Caco-2 (cell line): ENCODE results near the gene NPTX1. TPM values are rescaled to one million over a fixed set of nuclear protein-coding genes. Genes with fewer than 3 reads are reported as not detected.

Experiments
- BruUV-seq: library from RNA; stranded (reverse); fragments of 400-500 nt; replicated peaks from 2 replicates; lab custom pipeline; 2021; lab: Mats Ljungman, UMichigan
- CTCF ChIA-PET: fragments of 300-600 bp; sonication (Branson Sonifier 250); formaldehyde crosslinking; loops from one replicate; lab custom pipeline; 2022; ENCODE audit warnings: antibody characterized with exemption; lab: Charles Lee
- POLR2A ChIA-PET: fragments of 300-600 bp; sonication (Branson Sonifier 250); formaldehyde crosslinking; loops from one replicate; lab custom pipeline; 2022; ENCODE audit warnings: antibody characterized with exemption; lab: Charles Lee
- DNase-seq, 2 experiments: peaks; one replicate each; pipeline versions ENCODE4 v3.0.0 to v3.0.0-alpha.2; 2020 to 2022
- H3K27me3 ChIP-seq: replicated peaks from 2 replicates; pipeline ENCODE4 v1.6.0; 2011; ENCODE audit warnings: low read length; ENCODE audit not compliant: control insufficient read depth, insufficient read depth
- H3K36me3 ChIP-seq: 2 replicates; pipeline ENCODE4 v1.5.1; 2011; ENCODE audit warnings: low read length; ENCODE audit not compliant: control insufficient read depth, insufficient read depth
- H3K4me1 ChIP-seq: fragments of 250-450 bp; sonication (Bioruptor Pico); 2 replicates; pipeline ENCODE4 v1.5.1; 2020; ENCODE audit warnings: mild to moderate bottlenecking
- H3K4me3 ChIP-seq: 2 replicates; pipeline ENCODE4 v1.5.1; 2011; ENCODE audit warnings: low read depth, mild to moderate bottlenecking, control low read depth, low read length
- H3K9me3 ChIP-seq: fragments of 250-450 bp; sonication (Bioruptor Pico); 2 replicates; pipeline ENCODE4 v1.5.1; 2020; ENCODE audit warnings: mild to moderate bottlenecking, moderate library complexity
- H3K27ac Mint-ChIP-seq: one replicate; pipeline ENCODE4 v1.8.0; 2022; ENCODE audit warnings: mixed read lengths; ENCODE audit not compliant: unreplicated experiment
- H3K27me3 Mint-ChIP-seq: one replicate; pipeline ENCODE4 v1.8.0; 2022; ENCODE audit warnings: mixed read lengths; ENCODE audit not compliant: insufficient read depth, unreplicated experiment
- H3K36me3 Mint-ChIP-seq: one replicate; pipeline ENCODE4 v1.8.0; 2022; ENCODE audit warnings: mild to moderate bottlenecking, mixed read lengths; ENCODE audit not compliant: insufficient read depth, unreplicated experiment
- H3K4me1 Mint-ChIP-seq: one replicate; pipeline ENCODE4 v1.8.0; 2022; ENCODE audit warnings: low read depth, mixed read lengths; ENCODE audit not compliant: unreplicated experiment
- H3K4me3 Mint-ChIP-seq: one replicate; pipeline ENCODE4 v1.8.0; 2022; ENCODE audit warnings: mild to moderate bottlenecking, moderate library complexity, mixed read lengths; ENCODE audit not compliant: unreplicated experiment
- H3K9me3 Mint-ChIP-seq: one replicate; pipeline ENCODE4 v1.8.0; 2022; ENCODE audit warnings: mixed read lengths; ENCODE audit not compliant: unreplicated experiment
- CTCF ChIP-seq, 2 experiments: fragments of 200-600 bp in 1 of 2; IDR thresholded peaks; 1 replicate in 1 of 2; 2 replicates in 1 of 2; pipeline versions ENCODE4 v1.5.1 to v1.8.0; 2011 to 2022; ENCODE audit warnings: antibody characterized with exemption in 1 of 2, control low read depth in 1 of 2, inconsistent platforms in 1 of 2, low read depth in 1 of 2, low read length in 1 of 2, mild to moderate bottlenecking in 1 of 2, moderate library complexity in 1 of 2; ENCODE audit not compliant: insufficient read depth in 1 of 2, severe bottlenecking in 1 of 2, unreplicated experiment in 1 of 2
- intact Hi-C: fragments of 100-400 bp; cut with micrococcal nuclease; formaldehyde crosslinking; loops from one replicate; pipeline ENCODE4 v1.10.0; 2022; ENCODE audit not compliant: unreplicated experiment
- total RNA-seq: library from RNA; stranded (reverse); gene quantifications from 2 replicates; pipeline ENCODE4 v1.2.3, GENCODE V29; 2022

The NPTX1 gene
- total RNA-seq, 1 experiment from 2014 or later: 0.57 TPM

- H3K9me3 ChIP-seq: no peaks in the 10 kb centered on the region
- Mint-ChIP-seq H3K4me1 (no peaks in the 10 kb centered on the region), H3K27ac (no peak overlapping the region)
These were observed 30.7 kb downstream of the NPTX1 start for GRCh38 chr17:80445726-80446110.

GRCh38 chr17:80445007-80445725 is 31.2 kb downstream of the NPTX1 start:
- Histone ChIP-seq H3K36me3 (no peaks in the 10 kb centered on the region), H3K4me1 (no peaks in the 10 kb centered on the region), H3K9me3 (no peaks in the 10 kb centered on the region), H3K27me3 (no peaks in the 10 kb centered on the region; the same call in none of the 2 replicates), H3K4me3 (no peak overlapping the region)
- ChIA-PET CTCF (no interaction called here), POLR2A (interaction anchor here (0.5 kb wide), 1 partner anchor 9 kb away, joined by 3 read pairs; no protein-coding TSS in a partner anchor)
- no peak for DNase-seq
- no TSS peak for BruUV-seq
- no peak overlapping the region for H3K4me3 Mint-ChIP-seq
- H3K27me3 Mint-ChIP-seq: peaks cover 11% of the 10 kb centered on the region
- no peaks in the 10 kb centered on the region for H3K36me3 Mint-ChIP-seq
- no peaks in the 10 kb centered on the region for H3K4me1 Mint-ChIP-seq
- H3K27ac Mint-ChIP-seq: no peak overlapping the region
- no peak for TF ChIP-seq CTCF (IDR thresholded peaks at IDR 0.05; ENCODE audit: insufficient read depth in 1 of 2, low read depth in 1 of 2, low read length in 1 of 2, severe bottlenecking in 1 of 2, unreplicated experiment in 1 of 2)
- H3K9me3 Mint-ChIP-seq: no peaks in the 10 kb centered on the region
- intact Hi-C loops: no loop called here

More at GRCh38 chr17:80445726-80446110, 30.7 kb downstream of the NPTX1 start:
- ChIA-PET CTCF (no interaction called here), POLR2A (interaction anchor here (0.5 kb wide), 1 partner anchor 9 kb away, joined by 3 read pairs; no protein-coding TSS in a partner anchor)
- no peaks in the 10 kb centered on the region for H3K36me3 ChIP-seq
- BruUV-seq: no TSS peak
- Mint-ChIP-seq H3K27me3 (peaks cover 6% of the 10 kb centered on the region), H3K9me3 (no peaks in the 10 kb centered on the region), H3K36me3 (no peaks in the 10 kb centered on the region), H3K4me3 (no peak overlapping the region)
- no peak for TF ChIP-seq CTCF (IDR thresholded peaks at IDR 0.05; ENCODE audit: insufficient read depth in 1 of 2, low read depth in 1 of 2, low read length in 1 of 2, severe bottlenecking in 1 of 2, unreplicated experiment in 1 of 2)
- no peak overlapping the region for H3K4me3 ChIP-seq
- intact Hi-C loops: no loop called here
- DNase-seq: no peak
- H3K27me3 ChIP-seq: no peaks in the 10 kb centered on the region; the same call in none of the 2 replicates
- no peaks in the 10 kb centered on the region for H3K4me1 ChIP-seq

- H3K27me3 ChIP-seq: no peaks in the 10 kb centered on the region; the same call in none of the 2 replicates
- no peaks in the 10 kb centered on the region for H3K4me1 ChIP-seq
- Mint-ChIP-seq H3K4me1 (no peaks in the 10 kb centered on the region), H3K36me3 (no peaks in the 10 kb centered on the region), H3K9me3 (no peaks in the 10 kb centered on the region), H3K4me3 (no peak overlapping the region), H3K27ac (no peak overlapping the region), H3K27me3 (peaks cover 14% of the 10 kb centered on the region)
- CTCF ChIA-PET: no interaction called here
- intact Hi-C loops: no loop called here
- no peaks in the 10 kb centered on the region for H3K9me3 ChIP-seq
- H3K4me3 ChIP-seq: no peak overlapping the region
- no peak for TF ChIP-seq CTCF (IDR thresholded peaks at IDR 0.05; ENCODE audit: insufficient read depth in 1 of 2, low read depth in 1 of 2, low read length in 1 of 2, severe bottlenecking in 1 of 2, unreplicated experiment in 1 of 2)
- BruUV-seq: no TSS peak
- no peaks in the 10 kb centered on the region for H3K36me3 ChIP-seq
- no peak for DNase-seq
- POLR2A ChIA-PET: no interaction called here
These were observed 31.8 kb downstream of the NPTX1 start for GRCh38 chr17:80444644-80444979.
